Vagina (tissue), 2 donors: ENCODE results near the gene LRRC3B.

Experiments
- POLR2AphosphoS5 ChIP-seq, 2 donors: sonication (generic); formaldehyde crosslinking; IDR thresholded peaks; one replicate each; pipeline ENCODE4 v1.9.0; 2017; ENCODE audit warnings: antibody characterized with exemption in 2 of 2, mild to moderate bottlenecking in 2 of 2, low read depth in 1 of 2; ENCODE audit not compliant: insufficient read depth in 1 of 2
- TF ChIP-seq, protein P1 (sequence below), 3 experiments: fragments of 450-650 bp in 2 of 3; fragments of 200-600 bp in 1 of 3; sonication (generic) in 1 of 3; IDR thresholded peaks; one replicate each; pipeline ENCODE4 v1.5.1; 2017 to 2019; ENCODE audit warnings: antibody characterized with exemption in 3 of 3, mild to moderate bottlenecking in 2 of 3, moderate library complexity in 2 of 3

DNA sequence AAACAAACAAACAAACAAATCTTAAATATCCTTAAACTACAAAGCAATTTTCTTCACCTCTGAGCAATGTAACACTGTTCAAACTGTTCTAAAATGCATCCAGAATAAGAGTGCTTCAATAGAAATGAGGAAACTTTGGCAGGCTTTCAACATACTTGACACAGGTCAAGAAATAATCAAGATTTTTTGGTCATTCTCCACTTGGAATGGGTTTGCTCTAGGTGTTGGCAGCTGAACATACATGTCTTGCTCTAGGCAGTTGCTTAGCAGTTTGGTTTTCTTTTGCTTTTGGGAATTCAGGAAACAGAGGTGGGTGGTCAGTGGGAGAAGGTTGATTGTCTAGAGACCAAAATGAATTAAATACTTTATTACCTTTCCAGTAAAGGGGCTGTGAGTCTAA is 1.4 kb upstream of the LRRC3B start:
- TF ChIP-seq, protein P1, sequence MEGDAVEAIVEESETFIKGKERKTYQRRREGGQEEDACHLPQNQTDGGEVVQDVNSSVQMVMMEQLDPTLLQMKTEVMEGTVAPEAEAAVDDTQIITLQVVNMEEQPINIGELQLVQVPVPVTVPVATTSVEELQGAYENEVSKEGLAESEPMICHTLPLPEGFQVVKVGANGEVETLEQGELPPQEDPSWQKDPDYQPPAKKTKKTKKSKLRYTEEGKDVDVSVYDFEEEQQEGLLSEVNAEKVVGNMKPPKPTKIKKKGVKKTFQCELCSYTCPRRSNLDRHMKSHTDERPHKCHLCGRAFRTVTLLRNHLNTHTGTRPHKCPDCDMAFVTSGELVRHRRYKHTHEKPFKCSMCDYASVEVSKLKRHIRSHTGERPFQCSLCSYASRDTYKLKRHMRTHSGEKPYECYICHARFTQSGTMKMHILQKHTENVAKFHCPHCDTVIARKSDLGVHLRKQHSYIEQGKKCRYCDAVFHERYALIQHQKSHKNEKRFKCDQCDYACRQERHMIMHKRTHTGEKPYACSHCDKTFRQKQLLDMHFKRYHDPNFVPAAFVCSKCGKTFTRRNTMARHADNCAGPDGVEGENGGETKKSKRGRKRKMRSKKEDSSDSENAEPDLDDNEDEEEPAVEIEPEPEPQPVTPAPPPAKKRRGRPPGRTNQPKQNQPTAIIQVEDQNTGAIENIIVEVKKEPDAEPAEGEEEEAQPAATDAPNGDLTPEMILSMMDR (IDR thresholded peaks at IDR 0.05): no peak
- TF ChIP-seq POLR2AphosphoS5 (IDR thresholded peaks at IDR 0.05; ENCODE audit: insufficient read depth in 1 of 2, low read depth in 1 of 2): no peak
